GM18520 (cell line): ENCODE measurements around the gene DPY19L3.
"Not testable (repeated sequence)": the region's sequence is repeated elsewhere in the genome, so short reads cannot be mapped to it uniquely, and the experiment has no call there.

ENCODE experiments used
- ATAC-seq: cut with Tn5 transposase; IDR thresholded peaks from one replicate; pipeline ENCODE4 v1.9.1; 2021; ENCODE audit not compliant: unreplicated experiment

The DPY19L3 gene

DNA sequence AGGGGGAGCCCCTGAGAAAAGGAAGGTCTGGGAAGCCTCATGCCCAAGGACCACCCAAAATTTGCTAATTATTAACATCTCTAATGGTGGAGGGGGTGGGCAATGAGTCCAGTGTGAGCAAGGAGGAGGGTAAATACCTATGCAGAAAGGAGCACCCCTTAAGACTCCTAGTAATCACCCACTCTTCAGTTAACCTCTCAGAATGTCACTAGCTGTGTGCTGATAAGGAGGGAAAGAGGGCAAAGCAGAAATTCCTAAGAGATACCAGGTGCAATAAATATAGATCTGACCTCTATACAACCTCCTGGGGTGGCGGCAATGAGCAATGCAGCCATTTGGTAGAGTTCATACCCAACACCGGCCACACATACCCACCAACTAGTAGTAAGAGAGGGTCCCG lies 12.7 kb upstream of the DPY19L3 start:
- no peak for ATAC-seq

DNA sequence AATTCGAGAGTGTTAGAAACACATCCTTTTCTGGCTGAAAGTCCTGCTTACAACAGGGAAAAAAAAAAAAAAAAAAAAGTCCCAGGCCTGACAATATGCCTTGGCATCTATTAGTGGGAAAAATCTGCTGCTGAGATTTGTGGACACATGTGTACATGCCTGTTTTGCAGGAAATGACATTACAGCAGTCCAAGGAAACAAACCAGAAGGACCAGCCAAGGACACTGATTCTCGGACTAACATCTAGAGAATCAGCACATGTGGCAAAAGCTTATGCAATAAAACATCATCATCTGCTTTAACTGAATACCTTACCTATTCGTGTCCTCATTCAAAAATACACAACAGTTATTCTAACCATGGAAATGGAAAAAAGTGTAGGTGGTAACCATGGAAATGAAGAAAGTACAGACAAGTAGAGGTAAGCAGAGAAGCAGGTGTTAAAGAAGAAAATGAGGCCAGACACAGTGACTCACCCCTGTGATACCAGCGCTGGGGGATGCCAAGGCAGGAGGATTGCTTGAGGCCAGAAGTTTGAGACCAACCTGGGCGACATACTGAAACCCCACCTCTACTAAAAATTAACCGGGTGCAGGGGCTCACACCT lies 9.4 kb upstream of the DPY19L3 start:
- no peak for ATAC-seq

GRCh38 chr19:32397671-32398101 lies 7.9 kb upstream of the DPY19L3 start:
- ATAC-seq, result no peak

- ATAC-seq, result no peak
Measured at GRCh38 chr19:32401992-32402391, 3.6 kb upstream of the DPY19L3 start.

- ATAC-seq, result no peak
Measured at GRCh38 chr19:32403291-32403995, 2.1 kb upstream of the DPY19L3 start.

- ATAC-seq, result no peak
Measured at GRCh38 chr19:32404213-32404932, 1.2 kb upstream of the DPY19L3 start.

DNA sequence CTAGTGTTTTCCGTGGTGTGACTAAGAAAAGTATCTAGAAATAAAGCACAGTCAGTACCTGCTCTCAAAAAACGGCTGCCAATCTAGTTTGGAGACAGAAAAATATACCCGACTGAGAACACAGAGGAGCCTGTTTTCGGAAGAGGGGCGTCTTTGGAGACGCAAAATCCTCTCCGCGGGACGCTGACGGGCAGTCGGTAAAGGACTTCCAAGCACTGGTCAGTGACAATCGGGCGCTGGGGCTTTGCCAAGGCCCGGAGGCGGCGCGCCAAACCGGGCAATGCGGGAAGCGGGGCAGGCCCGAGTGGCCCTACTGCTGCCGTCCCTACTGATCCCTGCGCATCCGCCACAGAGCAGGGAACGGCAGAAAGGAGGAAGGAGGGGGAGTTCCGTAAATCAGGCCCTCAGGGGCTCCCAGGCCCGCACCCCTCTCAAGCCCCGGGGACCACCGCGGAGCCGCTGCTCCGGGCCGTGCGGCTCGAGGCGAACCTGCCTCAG lies 588 bp upstream of the DPY19L3 start:
- ATAC-seq, result no peak

DNA sequence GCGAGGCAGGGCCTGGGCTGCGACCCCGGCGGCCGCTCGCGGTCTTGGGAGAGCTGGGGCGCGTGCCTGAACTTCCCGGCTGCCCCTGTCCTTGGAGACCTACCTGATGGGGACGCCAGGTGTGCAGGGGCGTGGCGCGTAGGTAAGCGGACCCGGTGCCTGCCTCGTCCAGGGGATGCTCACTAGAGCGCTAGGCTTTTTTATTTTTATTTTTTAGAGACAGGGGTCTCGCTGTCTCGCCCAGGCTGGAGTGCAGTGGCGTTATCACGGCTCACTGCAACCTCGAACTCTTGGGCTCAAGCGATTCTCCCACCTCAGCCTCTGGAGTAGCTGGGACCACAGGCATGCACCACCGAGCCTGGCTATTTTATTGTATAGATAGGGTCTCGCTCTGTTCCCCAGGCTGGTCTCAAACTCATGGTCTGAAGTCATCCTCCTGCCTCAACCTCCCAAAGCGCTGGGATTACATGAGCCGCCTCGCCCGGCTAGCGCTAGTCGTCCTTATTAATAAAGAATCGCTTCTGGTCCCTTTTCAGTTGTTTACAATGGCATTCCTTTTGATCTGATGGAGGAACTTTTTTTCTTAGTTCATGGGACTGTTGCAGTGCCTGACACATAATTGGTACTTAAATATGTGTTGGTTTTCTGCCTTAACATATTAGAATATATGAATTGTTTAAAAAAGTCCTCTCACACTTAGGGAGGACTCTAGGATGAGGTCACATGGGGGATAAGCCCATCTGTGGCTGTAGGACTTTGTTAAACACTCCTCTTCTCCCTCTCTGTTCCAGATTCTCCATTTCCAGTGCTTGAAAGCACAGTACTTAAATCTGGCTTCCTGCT lies 812 bp downstream of the DPY19L3 start:
- no peak for ATAC-seq

DNA sequence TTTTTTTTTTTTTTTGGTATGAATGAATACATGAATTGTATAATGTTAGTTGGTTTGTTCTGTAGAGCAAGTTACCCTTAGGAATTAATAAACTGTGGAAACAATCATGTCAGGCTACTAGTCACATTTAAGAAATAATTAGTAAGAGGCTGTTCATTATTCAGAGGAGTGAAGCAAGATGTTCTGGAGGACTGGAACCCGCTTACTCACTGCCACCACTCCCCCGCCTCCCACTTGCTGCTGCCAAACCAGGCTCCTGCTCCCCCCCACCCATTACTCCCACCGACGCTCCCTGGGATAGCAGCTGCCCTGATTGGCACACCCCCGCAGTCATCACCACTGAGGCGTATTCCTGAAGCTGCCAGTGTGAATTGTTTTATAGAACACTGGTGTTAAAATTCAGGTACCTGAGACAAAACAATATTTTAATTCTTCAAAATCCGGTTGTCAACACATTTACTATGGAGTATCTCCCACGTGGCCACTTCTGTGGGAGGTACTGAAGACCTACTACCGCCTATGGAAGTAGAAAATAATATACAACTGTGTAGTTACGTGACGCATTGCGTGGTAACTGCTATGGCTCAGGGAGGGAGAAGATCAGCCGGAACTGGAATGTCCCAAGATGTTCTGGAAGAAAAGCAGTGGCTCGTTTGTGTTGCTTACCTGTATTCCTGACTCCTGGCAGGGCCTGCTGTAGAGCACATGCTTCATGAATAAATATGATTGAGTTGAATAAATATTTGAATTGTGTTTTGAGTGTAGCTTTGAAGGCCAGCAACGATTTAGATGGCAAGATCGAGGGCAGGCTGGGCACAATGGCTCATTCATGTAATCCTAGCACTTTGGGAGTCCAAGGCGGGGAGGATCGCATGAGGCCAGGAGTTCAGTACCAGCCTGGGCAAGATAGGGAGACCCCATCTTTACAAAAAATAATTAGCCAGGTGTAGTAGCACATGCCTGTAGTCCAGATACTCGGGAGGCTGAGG lies 1.7 kb downstream of the DPY19L3 start:
- ATAC-seq, result no peak

DNA sequence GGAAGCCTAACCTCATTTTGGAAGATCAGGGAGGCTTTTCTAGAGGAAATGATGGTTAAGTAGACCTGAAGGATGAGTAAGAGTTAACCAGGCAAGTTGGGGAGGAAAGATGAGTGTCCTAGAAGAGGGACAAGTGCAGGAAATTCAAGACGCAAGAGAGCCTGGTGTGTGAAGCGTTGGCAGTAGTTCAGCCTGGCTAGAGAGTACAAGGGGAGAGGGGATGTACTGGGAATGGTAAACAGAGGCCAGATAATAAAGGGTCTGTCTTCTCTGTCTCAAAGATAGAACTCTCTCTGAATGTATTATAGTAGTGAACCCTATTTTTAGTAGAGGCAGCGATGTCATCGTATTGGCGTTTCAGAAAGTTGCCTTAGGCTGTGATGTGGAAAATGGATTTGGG lies 9.7 kb downstream of the DPY19L3 start:
- no peak for ATAC-seq

DNA sequence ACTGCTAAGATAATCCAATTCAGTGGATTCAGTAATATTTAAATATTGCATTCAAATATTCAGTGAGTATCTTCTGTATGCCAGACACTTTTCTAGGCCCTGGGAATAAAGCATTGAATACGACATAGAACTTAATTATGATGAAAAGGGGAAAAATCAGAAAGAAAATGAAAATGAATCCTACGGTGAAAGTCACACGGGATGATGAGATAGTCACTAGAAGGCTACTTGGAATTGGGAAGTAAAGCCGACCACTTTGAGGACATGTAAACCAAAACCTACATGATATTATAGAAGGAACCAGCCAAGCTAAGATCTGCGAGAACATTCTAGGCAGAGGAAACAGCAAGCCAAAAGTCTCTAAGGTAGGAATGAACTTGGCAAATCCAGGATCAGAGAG lies 10.1 kb downstream of the DPY19L3 start:
- ATAC-seq, result no peak

DNA sequence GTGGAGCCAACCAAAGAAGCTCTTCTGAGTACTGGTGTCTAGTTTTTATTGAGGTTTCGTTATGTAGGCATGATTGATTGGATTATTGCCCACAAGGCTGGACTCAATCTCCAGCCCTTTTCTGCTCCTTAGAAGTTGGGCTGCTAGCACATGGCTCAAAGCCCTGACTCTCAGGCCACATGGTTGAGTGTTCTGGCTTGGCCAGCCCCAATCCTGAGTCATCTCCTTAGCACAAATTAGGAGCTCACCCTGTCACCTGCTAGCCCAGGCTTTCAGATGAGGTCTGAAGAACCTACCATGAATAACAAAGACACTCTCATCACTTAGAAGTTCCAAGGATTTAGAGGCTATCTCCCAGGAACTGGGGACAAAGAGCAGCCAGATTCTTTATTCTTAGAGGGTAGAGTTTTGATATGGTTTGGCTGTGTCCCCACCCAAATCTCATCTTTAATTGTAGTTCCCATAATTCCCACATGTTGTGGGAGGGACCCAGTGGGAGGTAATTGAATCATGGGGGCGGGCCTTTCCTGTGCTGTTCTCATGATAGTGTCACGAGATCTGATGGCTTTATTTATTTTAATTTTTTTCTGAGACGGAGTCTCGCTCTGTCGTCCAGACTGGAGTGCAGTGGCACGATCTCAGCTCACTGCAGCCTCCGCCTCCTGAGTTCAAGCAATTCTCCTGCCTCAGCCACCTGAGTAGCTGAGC lies 11.3 kb downstream of the DPY19L3 start:
- no peak for ATAC-seq

GRCh38 chr19:32418155-32418554 lies 12.6 kb downstream of the DPY19L3 start:
- ATAC-seq, result no peak

DNA sequence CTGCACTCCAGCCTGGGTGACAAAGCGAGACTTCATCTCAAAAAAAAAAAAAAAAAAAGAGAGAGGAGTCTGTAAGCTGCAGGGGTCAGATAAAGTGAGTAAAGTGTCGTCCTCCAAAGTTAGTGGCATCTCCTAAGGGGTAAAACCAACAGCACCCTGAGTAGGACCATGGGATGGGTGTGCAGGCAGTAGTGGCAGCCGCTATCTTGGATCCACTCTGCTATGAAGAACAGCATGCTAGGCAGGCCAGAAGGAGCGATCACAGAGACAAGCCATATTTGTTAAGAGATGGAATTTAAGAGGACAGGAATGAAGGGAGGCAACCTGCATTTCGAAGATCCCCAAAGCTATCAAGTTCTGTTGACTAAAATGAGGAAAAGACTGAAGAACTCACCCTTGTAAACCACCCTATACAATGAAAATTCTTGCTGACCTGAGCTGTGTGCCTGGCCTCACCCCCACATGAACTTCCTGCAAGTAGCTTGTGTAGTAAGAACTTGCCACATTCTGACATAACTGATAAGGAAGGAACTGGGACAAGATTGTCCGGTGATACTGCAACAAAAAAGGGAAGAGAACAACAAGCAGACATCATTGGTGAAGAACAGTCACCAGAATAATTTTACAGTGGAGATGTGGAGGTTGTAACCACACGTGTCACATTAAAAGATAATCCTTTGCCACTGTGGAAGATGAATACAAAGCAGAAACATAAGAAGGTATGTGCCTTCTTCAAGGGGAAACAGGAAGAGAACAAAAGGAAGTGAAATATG lies 16.2 kb downstream of the DPY19L3 start:
- no peak for ATAC-seq

- ATAC-seq, result no peak
Measured at GRCh38 chr19:32422435-32422834, 16.9 kb downstream of the DPY19L3 start.

DNA sequence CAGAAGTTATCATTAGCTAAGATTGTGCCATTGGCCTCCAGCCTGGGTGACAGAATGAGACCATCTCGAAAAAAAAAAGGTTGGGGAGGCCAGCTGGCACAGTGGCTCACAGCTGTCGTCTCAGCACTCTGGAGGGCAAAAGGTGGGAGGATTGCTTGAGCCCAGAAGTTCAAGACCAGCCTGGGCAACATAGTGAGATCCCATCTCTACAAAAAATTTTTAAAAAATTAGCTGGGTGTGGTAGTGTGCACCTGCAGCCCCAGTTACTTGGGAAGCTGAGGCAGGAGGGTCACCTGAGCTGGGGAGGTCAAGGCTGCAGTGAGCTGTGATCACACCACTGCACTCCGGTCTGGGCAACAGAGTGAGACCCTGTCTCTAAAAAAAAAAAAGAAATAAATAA lies 18.4 kb downstream of the DPY19L3 start:
- ATAC-seq, result not testable (repeated sequence)

GRCh38 chr19:32427536-32427935 lies 22.0 kb downstream of the DPY19L3 start:
- no peak for ATAC-seq

GRCh38 chr19:32436692-32437091 lies 31.1 kb downstream of the DPY19L3 start:
- no peak for ATAC-seq

- ATAC-seq, result no peak
Measured at GRCh38 chr19:32437096-32437495, 31.5 kb downstream of the DPY19L3 start.
